ENCODE measurements around the gene SLCO4C1.
"Not testable (repeated sequence)": the region's sequence is repeated elsewhere in the genome, so short reads cannot be mapped to it uniquely, and the experiment has no call there.

Gene SLCO4C1

DNA sequence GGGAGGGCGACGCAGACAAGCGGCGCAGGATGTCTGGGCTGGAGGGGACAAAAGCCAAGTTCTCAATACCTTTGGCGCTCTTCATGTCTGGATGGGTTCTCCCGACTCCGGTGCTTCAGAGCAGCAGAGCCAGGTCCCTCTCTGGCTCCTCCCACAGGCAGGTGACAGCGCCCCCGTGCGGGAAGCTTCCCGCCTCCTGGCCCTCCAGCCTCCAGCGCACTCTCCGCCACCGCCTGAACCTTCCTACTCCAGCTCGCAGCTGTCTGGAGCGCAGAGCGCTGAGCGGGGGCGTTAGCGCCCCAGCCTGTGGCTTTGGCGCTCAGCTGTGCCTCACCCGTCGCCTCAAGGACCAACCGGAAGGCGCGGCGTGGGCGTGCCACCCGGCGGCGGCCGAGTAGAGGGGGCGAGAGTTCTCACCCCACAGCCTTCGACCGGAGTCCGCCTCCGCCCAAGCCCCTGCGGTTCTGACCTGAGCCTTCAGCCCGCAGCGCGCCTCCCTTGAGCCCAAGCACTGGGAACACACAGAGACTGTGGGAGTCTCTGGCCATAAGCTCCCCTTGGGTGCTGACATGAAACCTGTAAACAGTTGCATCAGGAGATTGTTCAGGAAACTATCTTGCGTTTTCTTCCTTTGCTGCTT lies at the start of gene SLCO4C1:
TSS of gene SLCO4C1 (minus strand) at position 107 of the 640 bp plus-strand sequence. CDS start at position 85, 22 bp downstream.
- DNase-seq: peak; percentile 41

DNA sequence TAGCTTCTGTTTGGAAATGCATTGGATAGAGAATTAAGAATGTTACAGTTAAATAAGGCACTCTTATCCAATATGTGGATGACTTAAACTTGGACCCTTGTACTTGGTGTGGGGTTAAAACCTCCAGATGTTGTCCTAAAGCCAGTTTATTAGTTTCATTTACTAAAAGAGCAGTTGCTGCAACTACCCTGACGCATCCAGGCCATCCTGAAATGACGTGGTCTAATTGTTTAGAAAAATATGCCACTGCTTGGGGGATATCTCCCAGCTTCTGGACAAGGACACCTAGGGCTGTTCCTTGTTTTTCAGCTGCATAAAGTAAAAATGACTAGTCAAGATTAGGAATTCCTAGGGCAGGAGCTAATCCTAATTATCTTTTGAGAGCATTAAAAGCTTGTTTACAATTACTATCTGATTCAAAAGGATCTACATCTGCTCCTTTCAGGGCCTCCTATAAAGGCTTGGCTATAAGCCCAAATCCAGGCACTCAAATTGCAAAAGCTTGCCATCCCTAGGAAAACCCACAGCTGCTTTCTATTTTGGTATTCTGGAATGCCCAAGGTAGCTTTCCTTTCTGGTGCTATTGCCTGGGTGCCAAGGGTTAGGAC lies 45.7 kb upstream of the SLCO4C1 start:
- no peak for DNase-seq

- no peak for DNase-seq
Observed at GRCh38 chr5:102324714-102325113, 28.6 kb upstream of the SLCO4C1 start.

DNA sequence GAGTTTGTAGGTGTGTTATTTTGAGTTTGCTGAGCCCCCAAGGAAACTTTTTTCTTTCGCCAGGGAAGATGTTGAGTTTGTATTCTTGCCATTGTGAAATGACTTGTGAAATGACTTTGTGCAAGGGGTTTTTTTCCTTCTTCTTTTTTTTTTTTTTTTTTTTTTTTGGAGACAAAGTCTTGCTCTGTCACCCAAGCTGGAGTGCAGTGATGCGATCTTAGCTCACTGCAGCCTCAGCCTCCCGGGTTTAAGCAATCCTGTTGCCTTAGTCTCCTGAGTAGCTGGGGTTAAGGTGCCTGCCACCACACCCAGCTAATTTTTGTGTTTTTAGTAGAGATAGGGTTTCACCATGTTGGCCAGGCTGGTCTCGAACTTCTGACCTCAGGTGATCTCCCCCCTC lies 22.7 kb upstream of the SLCO4C1 start:
- DNase-seq: not testable (repeated sequence)

DNA sequence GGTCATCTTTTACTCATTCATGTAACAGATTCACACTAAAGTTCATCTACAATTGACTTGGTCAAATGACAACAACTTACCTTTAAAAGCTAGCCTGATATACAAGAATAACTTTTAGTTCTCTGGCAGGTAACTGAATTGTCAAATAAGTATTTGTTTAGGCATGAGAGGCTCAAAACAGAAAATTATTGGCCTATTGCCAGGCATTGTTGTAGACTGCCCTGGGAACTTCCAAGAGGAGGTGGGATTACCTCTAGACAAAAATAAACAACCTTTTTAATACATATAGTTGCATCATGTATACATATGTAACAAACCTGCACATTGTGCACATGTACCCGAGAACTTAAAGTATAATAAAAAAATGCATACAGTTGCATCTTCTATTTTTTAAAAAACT lies 18.2 kb upstream of the SLCO4C1 start:
- no peak for DNase-seq

DNA sequence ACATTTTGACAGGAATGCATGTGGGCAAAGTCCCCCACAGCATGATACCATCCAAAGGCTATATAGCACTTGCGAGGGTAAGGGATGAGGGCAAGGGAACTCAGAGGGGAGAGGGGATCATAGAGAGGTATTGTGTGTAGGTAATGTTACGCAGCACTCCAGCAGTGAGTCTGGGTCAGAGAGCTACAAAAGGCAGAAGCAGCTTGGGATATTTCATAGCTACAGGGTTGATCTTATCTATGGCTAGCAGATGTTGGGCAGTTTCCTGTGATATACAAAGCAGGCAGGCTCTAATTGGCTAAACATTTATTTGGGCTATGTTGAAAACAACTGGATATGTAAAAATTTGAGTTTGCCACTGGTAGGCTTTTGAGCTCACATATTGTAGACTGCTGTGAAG lies 17.8 kb upstream of the SLCO4C1 start:
- no peak for DNase-seq

GRCh38 chr5:102312586-102313370 lies 16.7 kb upstream of the SLCO4C1 start:
- no peak for DNase-seq

DNA sequence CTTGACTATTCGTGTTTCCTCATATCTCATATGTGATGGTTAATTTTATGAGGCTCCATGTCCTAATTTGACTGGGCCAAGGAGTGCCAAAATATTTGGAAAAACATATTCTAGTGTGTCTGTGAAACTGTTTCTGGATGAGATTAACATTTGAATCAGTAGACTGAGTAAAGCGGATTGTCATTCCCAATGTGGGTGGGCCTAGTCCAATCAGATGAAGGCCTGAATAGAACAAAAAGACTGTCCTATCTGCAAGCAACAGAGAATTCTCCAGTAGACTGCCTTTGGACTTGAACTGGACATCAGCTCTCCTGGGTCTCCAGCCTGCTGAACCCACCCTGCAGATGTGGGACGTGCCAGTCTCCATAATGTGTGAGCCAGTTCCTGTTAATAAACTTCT lies 13.5 kb upstream of the SLCO4C1 start:
- no peak for DNase-seq

- no peak for DNase-seq
Observed at GRCh38 chr5:102307232-102307631, 11.1 kb upstream of the SLCO4C1 start.

GRCh38 chr5:102306121-102306520 lies 10.0 kb upstream of the SLCO4C1 start:
- DNase-seq: no peak

- no peak for DNase-seq
Observed at GRCh38 chr5:102295534-102296177, 428 bp downstream of the SLCO4C1 start.

DNA sequence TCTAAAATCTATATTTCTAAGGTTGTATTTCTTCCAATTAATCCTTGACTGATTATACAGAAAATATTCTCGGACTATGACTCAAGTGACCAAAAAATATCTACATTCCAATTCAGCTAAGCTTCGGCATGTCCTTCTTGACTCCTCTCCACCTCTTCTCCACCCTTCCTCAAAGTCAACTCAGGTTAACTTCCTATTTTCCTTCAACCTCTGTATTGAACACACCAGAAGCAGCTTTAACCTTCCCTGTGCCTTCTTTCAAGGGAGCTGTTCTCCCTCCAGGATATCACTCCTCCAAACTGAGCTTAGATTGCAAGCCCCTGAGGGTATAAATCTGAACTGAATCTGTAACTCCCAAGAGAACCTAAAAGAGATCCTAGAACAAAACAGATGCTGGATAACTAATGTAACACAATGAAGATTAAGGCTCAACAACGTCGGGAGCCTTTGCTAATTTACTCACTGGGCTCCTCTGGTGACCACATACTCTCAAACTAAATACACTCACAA lies 1.1 kb downstream of the SLCO4C1 start:
- no peak for DNase-seq

DNA sequence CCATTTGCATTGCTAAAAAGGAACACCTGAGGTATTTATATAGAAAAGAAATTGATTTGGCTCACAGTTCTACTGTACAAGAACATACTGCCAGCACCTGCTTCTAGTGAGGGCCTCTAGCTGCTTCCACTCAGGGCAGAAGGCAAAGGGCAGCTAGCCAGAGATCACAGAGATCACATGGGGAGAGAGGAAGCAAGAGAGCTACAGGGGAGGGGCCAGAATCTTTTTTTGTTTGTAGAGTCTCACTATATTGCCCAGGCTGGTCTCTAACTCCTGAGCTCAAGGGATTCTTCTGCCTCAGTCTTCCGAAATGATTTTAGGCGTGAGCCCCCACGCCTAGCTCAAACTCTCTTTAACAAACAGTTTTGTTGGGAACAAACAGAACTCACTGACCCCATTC lies 6.1 kb downstream of the SLCO4C1 start:
- DNase-seq: no peak

DNA sequence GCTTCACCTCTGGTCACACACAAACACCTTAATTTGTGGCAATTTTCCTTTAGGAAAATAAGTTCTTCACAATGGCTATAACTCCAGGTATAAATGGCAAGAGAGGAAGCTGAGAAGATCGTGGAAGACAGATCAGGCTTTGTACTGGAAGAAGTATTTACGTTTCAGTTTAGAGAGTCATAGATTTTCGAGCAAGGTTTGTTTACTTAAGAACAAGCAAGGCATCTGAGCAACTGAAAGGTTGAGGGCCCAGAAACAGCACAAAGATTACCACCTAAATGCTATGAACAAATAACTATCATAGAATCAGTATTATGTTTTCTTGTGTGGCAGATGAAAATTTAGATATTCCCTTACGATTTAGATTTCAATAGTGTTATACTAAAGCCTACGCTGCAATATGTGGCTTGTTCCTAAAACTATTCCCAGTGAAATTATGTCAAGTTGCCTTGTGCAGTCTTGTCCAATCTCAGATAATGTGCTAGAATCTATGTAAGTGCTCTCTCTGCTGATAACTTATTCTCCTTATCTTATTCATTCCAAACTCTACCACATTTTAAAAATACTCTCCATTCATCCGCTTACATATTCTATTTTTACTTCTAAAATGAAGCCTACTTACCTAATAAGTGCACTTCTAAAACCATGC lies 6.7 kb downstream of the SLCO4C1 start:
- no peak for DNase-seq

- no peak for DNase-seq
Observed at GRCh38 chr5:102288630-102289029, 7.5 kb downstream of the SLCO4C1 start.

DNA sequence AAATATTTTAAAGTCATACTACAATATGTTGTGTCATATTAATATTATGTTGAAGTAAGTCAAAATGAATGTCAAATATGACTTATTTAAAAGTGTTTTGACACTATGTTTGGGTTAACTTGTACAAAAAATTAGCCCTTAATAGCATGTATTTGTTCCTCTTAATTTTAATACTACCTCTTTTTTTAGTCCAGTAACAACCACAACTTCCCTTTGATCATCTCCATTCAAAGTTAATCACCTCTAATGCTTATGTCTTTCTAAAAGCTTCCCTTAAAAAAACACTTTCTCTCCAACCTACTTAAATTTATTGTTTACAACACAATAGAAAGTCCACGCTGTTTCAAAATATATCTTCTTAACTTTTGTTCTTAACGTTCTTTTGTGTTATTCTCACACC lies 9.6 kb downstream of the SLCO4C1 start:
- DNase-seq: no peak

- DNase-seq: no peak
Observed at GRCh38 chr5:102283102-102283797, 12.8 kb downstream of the SLCO4C1 start.

DNA sequence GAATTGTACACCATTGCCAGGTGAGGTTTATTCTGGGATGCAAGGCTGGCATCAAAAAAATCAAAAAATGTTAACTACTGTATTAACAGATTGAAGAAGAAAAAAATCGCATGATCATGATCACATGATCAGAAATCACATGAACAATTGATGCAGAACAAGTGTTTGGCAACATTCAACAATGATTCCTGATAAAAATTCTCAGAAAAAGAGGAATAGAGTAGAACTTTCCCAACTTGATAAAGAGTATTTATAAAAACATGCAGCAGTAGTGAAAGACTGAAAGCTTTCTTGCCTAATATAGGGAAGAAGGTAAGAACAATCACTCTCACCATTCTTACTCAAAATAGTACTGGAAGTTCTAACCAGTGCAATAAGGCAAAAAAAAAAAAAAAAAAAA lies 16.4 kb downstream of the SLCO4C1 start:
- no peak for DNase-seq

GRCh38 chr5:102278231-102278630 lies 17.9 kb downstream of the SLCO4C1 start:
- no peak for DNase-seq

- no peak for DNase-seq
Observed at GRCh38 chr5:102277144-102277543, 18.9 kb downstream of the SLCO4C1 start.

DNA sequence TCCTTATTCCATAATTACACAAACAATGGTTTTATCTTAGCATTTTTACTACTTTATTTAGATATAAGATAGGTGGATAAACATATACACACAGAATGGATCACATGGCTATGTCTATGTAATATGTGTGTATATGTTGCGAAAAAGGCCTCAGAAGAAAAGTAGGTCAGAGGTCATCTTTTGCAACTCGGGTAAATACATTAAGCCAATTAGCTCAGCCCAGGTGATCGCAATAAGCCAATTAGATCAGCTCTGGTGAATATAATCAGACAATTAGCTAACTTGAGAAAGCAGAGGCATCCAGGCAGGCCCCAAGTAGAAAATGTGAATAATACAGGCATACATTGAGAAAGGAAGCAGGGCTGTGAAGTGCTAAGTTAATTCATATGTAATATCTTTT lies 24.3 kb downstream of the SLCO4C1 start:
- DNase-seq: no peak

DNA sequence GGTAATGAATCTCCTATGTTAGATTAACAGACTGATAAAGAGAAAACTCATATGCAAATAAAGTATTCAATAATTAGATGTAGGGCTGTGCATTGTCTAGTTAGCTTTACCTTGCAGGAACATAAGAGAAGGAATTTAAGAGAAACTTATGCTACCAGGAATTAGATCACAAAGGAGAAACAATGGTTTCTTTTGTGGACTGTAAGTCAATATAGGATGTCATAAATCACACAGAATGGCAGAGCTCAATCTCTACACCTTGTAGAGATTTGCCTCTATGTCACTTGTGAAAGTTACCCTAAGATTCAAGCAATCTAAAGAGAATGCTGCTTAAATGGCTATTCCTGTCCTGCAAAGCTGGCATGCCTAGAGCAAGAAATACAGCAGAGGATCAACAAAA lies 26.0 kb downstream of the SLCO4C1 start:
- no peak for DNase-seq
